ENCODE measurements around the gene CFAP300.

CFAP300 gene

DNA sequence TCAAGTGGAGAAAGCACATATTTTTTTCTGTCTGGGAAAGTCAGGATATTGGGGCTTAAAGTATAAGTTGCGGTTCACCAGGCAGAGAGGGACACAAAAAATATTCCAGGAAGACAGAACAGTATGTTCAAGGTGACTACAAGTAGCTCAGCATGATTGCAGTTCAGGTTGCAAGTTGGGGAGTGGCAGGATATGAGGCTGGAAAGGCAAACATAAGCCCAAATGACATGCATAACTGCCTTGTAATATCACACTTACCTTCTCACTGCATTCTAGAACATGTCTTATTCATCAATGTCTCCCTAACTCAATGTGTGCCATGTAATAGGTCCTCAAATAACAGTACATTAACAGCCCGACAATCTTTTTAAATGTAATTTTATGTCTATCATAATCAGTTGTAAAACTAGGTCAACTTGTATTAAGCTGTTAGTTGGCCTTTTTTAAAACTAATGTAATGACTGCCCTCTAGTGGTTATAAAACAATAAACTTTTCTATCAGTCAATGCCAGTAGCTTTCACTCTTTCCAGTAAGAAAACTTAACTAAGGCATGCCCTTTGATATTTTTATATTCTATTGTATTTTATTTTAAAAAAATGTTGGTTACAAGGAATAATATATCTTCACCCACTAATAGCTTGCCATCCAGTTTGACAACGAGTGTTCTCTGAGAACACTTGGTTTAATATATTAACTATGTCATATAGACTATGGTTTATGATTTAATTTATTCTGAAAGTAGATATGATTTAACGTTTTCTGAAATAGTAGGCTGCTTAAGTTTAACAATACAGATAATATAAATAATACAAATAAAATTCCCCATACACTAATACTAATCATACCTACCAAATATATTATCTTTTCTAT lies 39.4 kb upstream of the CFAP300 start:
- Histone ChIP-seq H3K36me3 (no peaks in the 10 kb centered on the region), H3K4me3 (ENCODE audit: low read depth in 1 of 2, low read length in 1 of 2) (no peak overlapping the region), H3K4me1 (ENCODE audit: control insufficient read depth in 1 of 2, insufficient read depth in 1 of 2, low read depth in 1 of 2, low read length in 1 of 2) (no peaks in the 10 kb centered on the region), H3K9me3 (no peaks in the 10 kb centered on the region), H3K27ac (no peak overlapping the region), H3K27me3 (peaks cover 38% of the 10 kb centered on the region)
- TF ChIP-seq, protein P1, sequence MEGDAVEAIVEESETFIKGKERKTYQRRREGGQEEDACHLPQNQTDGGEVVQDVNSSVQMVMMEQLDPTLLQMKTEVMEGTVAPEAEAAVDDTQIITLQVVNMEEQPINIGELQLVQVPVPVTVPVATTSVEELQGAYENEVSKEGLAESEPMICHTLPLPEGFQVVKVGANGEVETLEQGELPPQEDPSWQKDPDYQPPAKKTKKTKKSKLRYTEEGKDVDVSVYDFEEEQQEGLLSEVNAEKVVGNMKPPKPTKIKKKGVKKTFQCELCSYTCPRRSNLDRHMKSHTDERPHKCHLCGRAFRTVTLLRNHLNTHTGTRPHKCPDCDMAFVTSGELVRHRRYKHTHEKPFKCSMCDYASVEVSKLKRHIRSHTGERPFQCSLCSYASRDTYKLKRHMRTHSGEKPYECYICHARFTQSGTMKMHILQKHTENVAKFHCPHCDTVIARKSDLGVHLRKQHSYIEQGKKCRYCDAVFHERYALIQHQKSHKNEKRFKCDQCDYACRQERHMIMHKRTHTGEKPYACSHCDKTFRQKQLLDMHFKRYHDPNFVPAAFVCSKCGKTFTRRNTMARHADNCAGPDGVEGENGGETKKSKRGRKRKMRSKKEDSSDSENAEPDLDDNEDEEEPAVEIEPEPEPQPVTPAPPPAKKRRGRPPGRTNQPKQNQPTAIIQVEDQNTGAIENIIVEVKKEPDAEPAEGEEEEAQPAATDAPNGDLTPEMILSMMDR (IDR thresholded peaks at IDR 0.05): no peak

DNA sequence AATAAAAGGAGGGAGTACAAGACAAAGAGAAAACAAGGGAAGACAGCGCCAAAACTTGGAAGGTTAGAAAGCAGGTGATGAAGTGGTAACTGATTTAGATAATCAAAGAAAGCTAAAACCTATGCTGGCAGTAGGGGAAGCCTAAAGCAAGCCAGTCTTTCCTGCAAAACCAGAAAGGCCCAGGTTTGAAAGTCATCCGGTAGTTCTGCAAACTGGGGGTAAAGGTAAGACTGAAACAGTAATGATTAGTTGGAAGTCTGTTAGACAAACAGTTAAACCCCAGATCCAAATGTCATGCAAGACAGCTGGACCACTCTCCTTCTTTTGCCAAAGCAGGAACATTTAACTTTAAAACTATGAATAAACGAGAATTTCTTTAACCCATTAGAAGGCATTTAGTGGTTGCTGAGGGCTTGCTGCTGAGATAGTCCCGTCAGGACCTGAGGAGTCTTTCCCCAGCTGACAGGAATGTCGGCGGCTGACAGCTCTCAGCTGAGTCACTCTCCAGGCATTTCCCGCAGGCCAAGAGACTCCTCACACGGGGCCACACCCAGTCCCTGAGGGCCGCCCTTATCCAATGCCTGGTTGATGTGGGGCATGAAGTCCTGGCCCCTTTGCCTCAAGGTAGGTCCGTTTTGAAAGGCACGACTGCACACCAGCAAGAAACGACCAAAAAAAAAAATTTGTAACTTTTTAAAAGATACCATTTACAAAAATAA lies 36.3 kb upstream of the CFAP300 start:
- TF ChIP-seq, protein P1 (IDR thresholded peaks at IDR 0.05): no peak
- H3K4me1 ChIP-seq (ENCODE audit: control insufficient read depth in 1 of 2, insufficient read depth in 1 of 2, low read depth in 1 of 2, low read length in 1 of 2): no peaks in the 10 kb centered on the region
- no peak overlapping the region for H3K27ac ChIP-seq
- H3K4me3 ChIP-seq (ENCODE audit: low read depth in 1 of 2, low read length in 1 of 2): no peak overlapping the region
- no peaks in the 10 kb centered on the region for H3K9me3 ChIP-seq
- no peaks in the 10 kb centered on the region for H3K36me3 ChIP-seq
- peaks cover 45% of the 10 kb centered on the region for H3K27me3 ChIP-seq

DNA sequence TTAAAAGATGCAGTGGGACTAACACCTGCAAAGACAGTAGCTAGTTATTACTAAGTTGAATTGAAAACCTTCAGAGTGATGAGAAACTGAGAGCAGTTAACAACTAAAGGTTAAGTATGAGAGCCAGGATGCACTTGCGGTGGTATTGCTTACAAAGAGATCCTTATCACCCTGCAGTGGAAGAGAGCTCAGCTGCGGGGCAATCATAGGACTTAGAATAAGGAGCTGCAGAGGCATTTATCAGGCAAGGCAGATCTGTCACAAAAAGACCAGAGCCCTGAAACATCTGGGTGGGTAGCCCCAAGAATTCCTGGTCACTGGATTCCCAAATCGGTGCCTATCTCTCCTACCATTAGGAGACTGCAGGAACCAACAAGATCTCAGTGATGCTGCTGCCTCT lies 34.3 kb upstream of the CFAP300 start:
- TF ChIP-seq, protein P1 (IDR thresholded peaks at IDR 0.05): no peak
- no peaks in the 10 kb centered on the region for H3K4me1 ChIP-seq (ENCODE audit: control insufficient read depth in 1 of 2, insufficient read depth in 1 of 2, low read depth in 1 of 2, low read length in 1 of 2)

DNA sequence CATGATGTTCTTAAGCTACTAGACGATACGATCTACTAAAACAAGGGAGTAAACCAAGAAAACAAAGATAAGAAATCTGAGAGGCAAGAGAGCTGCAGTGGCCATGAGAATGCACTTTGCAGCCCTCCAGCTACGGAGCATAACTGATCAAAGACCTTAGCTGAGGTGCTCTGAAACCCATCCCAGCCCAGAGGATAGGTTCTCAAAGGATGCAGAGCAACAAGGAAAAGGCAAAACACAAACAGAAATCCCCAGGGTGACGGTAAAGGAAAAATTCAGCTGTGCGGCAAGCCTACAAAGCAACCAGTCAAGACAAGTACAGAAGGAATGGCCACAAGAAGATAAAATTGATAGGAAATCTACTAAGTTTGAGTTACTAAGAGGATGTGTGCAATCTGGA lies 32.5 kb upstream of the CFAP300 start:
- TF ChIP-seq, protein P1 (IDR thresholded peaks at IDR 0.05): no peak
- H3K27me3 ChIP-seq: peaks cover 36% of the 10 kb centered on the region
- H3K27ac ChIP-seq: no peak overlapping the region
- H3K4me3 ChIP-seq (ENCODE audit: low read depth in 1 of 2, low read length in 1 of 2): no peak overlapping the region
- no peaks in the 10 kb centered on the region for H3K36me3 ChIP-seq
- no peaks in the 10 kb centered on the region for H3K9me3 ChIP-seq
- no peaks in the 10 kb centered on the region for H3K4me1 ChIP-seq (ENCODE audit: control insufficient read depth in 1 of 2, insufficient read depth in 1 of 2, low read depth in 1 of 2, low read length in 1 of 2)

More for the DNA sequence above, 34.3 kb upstream of the CFAP300 start:
- Histone ChIP-seq H3K4me3 (ENCODE audit: low read depth in 1 of 2, low read length in 1 of 2) (no peak overlapping the region), H3K27ac (no peak overlapping the region), H3K9me3 (no peaks in the 10 kb centered on the region), H3K27me3 (peaks cover 45% of the 10 kb centered on the region), H3K36me3 (no peaks in the 10 kb centered on the region)

DNA sequence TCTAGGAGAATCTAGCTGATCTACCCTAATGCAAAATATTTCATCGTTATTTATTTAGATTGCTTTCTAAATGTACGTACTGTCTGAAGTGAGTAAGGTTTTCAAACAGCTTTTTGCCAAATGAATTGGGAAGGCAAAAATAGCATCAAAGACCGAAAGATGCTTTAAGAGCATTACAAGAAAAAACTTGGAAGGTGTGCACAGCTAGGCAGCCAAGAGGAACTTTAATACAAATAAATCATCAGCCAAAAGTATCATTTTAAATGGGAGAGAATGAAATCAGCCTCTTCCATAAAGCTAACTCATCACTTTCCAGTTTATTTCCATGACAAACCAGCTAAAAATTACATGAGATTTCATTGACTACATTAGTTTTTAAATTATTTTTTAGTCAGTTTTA lies 30.2 kb upstream of the CFAP300 start:
- TF ChIP-seq, protein P1 (IDR thresholded peaks at IDR 0.05): no peak
- Histone ChIP-seq H3K27me3 (peaks cover 14% of the 10 kb centered on the region), H3K4me1 (ENCODE audit: control insufficient read depth in 1 of 2, insufficient read depth in 1 of 2, low read depth in 1 of 2, low read length in 1 of 2) (no peaks in the 10 kb centered on the region), H3K36me3 (no peaks in the 10 kb centered on the region), H3K9me3 (no peaks in the 10 kb centered on the region), H3K27ac (no peak overlapping the region), H3K4me3 (ENCODE audit: low read depth in 1 of 2, low read length in 1 of 2) (no peak overlapping the region)
